ENCODE results near the gene TBX5.
A peak's percentile ranks its signal among the peaks of the same experiment; 100 is the strongest.

DNA sequence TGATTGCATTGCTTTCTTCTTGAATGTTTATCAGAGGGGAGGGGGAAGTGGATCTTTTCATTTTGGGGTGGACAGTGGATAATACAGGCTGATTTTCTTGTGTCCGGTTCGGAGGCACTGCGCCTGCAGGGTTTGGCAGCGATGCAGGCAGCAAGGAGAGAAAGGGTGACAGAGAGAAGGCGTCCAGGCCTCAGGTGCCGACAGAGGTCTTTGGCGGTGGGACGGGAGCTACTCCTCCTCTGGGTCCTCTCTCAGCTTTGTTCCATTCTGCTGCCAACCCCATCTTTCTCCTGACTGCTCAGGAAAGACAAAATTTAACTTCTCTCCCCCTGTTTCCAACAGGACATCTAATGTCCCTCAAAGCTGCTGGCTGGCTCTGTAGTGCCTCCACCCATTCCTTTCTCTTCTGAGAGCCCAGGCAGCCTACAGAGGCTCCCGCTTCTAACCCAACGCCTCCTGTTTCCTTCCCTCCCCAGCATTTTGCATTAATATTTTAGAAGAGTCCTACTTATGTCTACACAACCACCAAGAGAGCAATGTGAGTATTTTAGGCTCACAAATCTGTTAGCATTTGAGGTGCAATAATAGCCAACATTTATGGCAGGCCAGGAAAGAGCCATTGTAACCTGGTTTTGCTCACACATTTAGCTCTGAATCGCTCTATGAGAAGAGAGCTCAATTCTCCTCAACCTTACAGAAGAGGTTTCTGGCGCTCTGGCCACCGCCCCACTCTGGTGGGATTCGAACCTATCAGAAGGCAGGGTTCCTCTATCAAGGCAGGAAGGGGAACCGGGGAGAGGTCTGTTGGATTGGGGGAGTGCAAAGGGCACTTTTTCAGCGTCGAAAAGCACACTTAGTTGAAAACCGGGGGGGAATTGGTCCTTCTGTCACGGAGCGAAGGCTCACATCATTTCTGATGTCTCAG lies 7.1 kb upstream of the TBX5 start:
- TF ChIP-seq, protein P1, sequence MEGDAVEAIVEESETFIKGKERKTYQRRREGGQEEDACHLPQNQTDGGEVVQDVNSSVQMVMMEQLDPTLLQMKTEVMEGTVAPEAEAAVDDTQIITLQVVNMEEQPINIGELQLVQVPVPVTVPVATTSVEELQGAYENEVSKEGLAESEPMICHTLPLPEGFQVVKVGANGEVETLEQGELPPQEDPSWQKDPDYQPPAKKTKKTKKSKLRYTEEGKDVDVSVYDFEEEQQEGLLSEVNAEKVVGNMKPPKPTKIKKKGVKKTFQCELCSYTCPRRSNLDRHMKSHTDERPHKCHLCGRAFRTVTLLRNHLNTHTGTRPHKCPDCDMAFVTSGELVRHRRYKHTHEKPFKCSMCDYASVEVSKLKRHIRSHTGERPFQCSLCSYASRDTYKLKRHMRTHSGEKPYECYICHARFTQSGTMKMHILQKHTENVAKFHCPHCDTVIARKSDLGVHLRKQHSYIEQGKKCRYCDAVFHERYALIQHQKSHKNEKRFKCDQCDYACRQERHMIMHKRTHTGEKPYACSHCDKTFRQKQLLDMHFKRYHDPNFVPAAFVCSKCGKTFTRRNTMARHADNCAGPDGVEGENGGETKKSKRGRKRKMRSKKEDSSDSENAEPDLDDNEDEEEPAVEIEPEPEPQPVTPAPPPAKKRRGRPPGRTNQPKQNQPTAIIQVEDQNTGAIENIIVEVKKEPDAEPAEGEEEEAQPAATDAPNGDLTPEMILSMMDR (conservative IDR thresholded peaks at IDR 0.05; ENCODE audit: low read depth in 2 of 2): no peak
- peak; percentile 91 for TF ChIP-seq EZH2 (IDR thresholded peaks at IDR 0.05; ENCODE audit: low read depth, unreplicated experiment)
- no peak for TF ChIP-seq EZH2phosphoT487 (IDR thresholded peaks at IDR 0.05; ENCODE audit: unreplicated experiment)
- TF ChIP-seq, protein P2, sequence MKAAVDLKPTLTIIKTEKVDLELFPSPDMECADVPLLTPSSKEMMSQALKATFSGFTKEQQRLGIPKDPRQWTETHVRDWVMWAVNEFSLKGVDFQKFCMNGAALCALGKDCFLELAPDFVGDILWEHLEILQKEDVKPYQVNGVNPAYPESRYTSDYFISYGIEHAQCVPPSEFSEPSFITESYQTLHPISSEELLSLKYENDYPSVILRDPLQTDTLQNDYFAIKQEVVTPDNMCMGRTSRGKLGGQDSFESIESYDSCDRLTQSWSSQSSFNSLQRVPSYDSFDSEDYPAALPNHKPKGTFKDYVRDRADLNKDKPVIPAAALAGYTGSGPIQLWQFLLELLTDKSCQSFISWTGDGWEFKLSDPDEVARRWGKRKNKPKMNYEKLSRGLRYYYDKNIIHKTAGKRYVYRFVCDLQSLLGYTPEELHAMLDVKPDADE (IDR thresholded peaks at IDR 0.05): no peak
- TF ChIP-seq ZNF331 (CRISPR knock-in tag; IDR thresholded peaks at IDR 0.05; ENCODE audit: low read depth): no peak
- TF ChIP-seq, protein P3, sequence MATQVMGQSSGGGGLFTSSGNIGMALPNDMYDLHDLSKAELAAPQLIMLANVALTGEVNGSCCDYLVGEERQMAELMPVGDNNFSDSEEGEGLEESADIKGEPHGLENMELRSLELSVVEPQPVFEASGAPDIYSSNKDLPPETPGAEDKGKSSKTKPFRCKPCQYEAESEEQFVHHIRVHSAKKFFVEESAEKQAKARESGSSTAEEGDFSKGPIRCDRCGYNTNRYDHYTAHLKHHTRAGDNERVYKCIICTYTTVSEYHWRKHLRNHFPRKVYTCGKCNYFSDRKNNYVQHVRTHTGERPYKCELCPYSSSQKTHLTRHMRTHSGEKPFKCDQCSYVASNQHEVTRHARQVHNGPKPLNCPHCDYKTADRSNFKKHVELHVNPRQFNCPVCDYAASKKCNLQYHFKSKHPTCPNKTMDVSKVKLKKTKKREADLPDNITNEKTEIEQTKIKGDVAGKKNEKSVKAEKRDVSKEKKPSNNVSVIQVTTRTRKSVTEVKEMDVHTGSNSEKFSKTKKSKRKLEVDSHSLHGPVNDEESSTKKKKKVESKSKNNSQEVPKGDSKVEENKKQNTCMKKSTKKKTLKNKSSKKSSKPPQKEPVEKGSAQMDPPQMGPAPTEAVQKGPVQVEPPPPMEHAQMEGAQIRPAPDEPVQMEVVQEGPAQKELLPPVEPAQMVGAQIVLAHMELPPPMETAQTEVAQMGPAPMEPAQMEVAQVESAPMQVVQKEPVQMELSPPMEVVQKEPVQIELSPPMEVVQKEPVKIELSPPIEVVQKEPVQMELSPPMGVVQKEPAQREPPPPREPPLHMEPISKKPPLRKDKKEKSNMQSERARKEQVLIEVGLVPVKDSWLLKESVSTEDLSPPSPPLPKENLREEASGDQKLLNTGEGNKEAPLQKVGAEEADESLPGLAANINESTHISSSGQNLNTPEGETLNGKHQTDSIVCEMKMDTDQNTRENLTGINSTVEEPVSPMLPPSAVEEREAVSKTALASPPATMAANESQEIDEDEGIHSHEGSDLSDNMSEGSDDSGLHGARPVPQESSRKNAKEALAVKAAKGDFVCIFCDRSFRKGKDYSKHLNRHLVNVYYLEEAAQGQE (IDR thresholded peaks at IDR 0.05; ENCODE audit: unreplicated experiment): no peak
- no peak for TF ChIP-seq CREB1 (CRISPR knock-in tag; IDR thresholded peaks at IDR 0.05; ENCODE audit: low read depth)
- TF ChIP-seq POLR2AphosphoS5 (IDR thresholded peaks at IDR 0.05; ENCODE audit: low read depth): no peak
- TF ChIP-seq JUNB (IDR thresholded peaks at IDR 0.05; ENCODE audit: unreplicated experiment): no peak
- no peak for TF ChIP-seq STAT1 (IDR thresholded peaks at IDR 0.05; ENCODE audit: unreplicated experiment)
- TF ChIP-seq NANOG (IDR thresholded peaks at IDR 0.05; ENCODE audit: borderline replicate concordance): no peak
- TF ChIP-seq ZNF114 (CRISPR knock-in tag; IDR thresholded peaks at IDR 0.05): no peak
- TF ChIP-seq, protein P4, sequence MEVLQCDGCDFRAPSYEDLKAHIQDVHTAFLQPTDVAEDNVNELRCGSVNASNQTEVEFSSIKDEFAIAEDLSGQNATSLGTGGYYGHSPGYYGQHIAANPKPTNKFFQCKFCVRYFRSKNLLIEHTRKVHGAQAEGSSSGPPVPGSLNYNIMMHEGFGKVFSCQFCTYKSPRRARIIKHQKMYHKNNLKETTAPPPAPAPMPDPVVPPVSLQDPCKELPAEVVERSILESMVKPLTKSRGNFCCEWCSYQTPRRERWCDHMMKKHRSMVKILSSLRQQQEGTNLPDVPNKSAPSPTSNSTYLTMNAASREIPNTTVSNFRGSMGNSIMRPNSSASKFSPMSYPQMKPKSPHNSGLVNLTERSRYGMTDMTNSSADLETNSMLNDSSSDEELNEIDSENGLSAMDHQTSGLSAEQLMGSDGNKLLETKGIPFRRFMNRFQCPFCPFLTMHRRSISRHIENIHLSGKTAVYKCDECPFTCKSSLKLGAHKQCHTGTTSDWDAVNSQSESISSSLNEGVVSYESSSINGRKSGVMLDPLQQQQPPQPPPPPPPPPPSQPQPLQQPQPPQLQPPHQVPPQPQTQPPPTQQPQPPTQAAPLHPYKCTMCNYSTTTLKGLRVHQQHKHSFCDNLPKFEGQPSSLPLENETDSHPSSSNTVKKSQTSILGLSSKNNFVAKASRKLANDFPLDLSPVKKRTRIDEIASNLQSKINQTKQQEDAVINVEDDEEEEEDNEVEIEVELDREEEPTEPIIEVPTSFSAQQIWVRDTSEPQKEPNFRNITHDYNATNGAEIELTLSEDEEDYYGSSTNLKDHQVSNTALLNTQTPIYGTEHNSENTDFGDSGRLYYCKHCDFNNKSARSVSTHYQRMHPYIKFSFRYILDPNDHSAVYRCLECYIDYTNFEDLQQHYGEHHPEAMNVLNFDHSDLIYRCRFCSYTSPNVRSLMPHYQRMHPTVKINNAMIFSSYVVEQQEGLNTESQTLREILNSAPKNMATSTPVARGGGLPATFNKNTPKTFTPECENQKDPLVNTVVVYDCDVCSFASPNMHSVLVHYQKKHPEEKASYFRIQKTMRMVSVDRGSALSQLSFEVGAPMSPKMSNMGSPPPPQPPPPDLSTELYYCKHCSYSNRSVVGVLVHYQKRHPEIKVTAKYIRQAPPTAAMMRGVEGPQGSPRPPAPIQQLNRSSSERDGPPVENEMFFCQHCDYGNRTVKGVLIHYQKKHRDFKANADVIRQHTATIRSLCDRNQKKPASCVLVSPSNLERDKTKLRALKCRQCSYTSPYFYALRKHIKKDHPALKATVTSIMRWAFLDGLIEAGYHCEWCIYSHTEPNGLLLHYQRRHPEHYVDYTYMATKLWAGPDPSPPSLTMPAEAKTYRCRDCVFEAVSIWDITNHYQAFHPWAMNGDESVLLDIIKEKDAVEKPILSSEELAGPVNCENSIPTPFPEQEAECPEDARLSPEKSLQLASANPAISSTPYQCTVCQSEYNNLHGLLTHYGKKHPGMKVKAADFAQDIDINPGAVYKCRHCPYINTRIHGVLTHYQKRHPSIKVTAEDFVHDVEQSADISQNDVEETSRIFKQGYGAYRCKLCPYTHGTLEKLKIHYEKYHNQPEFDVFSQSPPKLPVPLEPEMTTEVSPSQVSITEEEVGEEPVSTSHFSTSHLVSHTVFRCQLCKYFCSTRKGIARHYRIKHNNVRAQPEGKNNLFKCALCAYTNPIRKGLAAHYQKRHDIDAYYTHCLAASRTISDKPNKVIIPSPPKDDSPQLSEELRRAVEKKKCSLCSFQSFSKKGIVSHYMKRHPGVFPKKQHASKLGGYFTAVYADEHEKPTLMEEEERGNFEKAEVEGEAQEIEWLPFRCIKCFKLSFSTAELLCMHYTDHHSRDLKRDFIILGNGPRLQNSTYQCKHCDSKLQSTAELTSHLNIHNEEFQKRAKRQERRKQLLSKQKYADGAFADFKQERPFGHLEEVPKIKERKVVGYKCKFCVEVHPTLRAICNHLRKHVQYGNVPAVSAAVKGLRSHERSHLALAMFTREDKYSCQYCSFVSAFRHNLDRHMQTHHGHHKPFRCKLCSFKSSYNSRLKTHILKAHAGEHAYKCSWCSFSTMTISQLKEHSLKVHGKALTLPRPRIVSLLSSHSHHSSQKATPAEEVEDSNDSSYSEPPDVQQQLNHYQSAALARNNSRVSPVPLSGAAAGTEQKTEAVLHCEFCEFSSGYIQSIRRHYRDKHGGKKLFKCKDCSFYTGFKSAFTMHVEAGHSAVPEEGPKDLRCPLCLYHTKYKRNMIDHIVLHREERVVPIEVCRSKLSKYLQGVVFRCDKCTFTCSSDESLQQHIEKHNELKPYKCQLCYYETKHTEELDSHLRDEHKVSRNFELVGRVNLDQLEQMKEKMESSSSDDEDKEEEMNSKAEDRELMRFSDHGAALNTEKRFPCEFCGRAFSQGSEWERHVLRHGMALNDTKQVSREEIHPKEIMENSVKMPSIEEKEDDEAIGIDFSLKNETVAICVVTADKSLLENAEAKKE (CRISPR knock-in tag; IDR thresholded peaks at IDR 0.05): no peak
